Keratinocyte (primary cell): Measurements from ENCODE around the gene SUN2. TPM values are rescaled to one million over a fixed set of nuclear protein-coding genes. Genes with fewer than 3 reads are reported as not detected.

Experiments used
- DNase-seq: peaks from one replicate; pipeline ENCODE4 v3.0.0-alpha.2; 2011; ENCODE audit warnings: low read depth, missing footprints, low spot score
- FAIRE-seq: peaks from 2 replicates; lab custom pipeline; 2011; peaks lifted over from hg19 to GRCh38; lab: Jason Lieb, UNC
- H2AFZ ChIP-seq: 2 replicates; pipeline ENCODE4 v1.6.0; 2012; ENCODE audit warnings: low read length, control low read depth, inconsistent platforms; ENCODE audit not compliant: control insufficient read depth
- H3K27ac ChIP-seq: 2 replicates; pipeline ENCODE4 v1.5.1; 2011; ENCODE audit warnings: low read length; ENCODE audit not compliant: control insufficient read depth, insufficient read depth
- H3K27me3 ChIP-seq: 3 replicates; pipeline ENCODE4 v1.6.0; 2011; ENCODE audit warnings: low read length; ENCODE audit not compliant: control insufficient read depth, insufficient read depth; ENCODE audit errors: extremely low read depth
- H3K36me3 ChIP-seq, 2 experiments: 2 replicates in 1 of 2; 3 replicates in 1 of 2; pipeline ENCODE4 v1.5.1; 2011; ENCODE audit warnings: low read length in 2 of 2, mild to moderate bottlenecking in 1 of 2; ENCODE audit not compliant: control insufficient read depth in 2 of 2, insufficient read depth in 2 of 2; ENCODE audit errors: extremely low read depth in 1 of 2
- H3K4me1 ChIP-seq: 3 replicates; pipeline ENCODE4 v1.5.1; 2011; ENCODE audit warnings: low read length; ENCODE audit not compliant: control insufficient read depth, insufficient read depth; ENCODE audit errors: extremely low read depth
- H3K4me2 ChIP-seq: 3 replicates; pipeline ENCODE4 v1.6.0; 2011; ENCODE audit warnings: low read depth, low read length; ENCODE audit not compliant: control insufficient read depth, insufficient read depth; ENCODE audit errors: extremely low read depth
- H3K4me3 ChIP-seq, 3 experiments: fragments of 200-600 bp in 1 of 3; sonication (generic) in 1 of 3; 2 replicates in 2 of 3; 3 replicates in 1 of 3; pipeline ENCODE4 v1.5.1; 2011 to 2016; ENCODE audit warnings: low read length in 3 of 3, mild to moderate bottlenecking in 3 of 3, control low read depth in 2 of 3, inconsistent platforms in 1 of 3, low read depth in 1 of 3, mixed read lengths in 1 of 3, mixed run types in 1 of 3, moderate library complexity in 1 of 3; ENCODE audit not compliant: control insufficient read depth in 2 of 3, insufficient read depth in 2 of 3; ENCODE audit errors: extremely low read depth in 1 of 3
- H3K79me2 ChIP-seq: 2 replicates; pipeline ENCODE4 v1.6.0; 2012; ENCODE audit warnings: low read length; ENCODE audit not compliant: control insufficient read depth, insufficient read depth
- H3K9ac ChIP-seq: 3 replicates; pipeline ENCODE4 v1.6.0; 2011; ENCODE audit warnings: low read length; ENCODE audit not compliant: control insufficient read depth, insufficient read depth; ENCODE audit errors: extremely low read depth
- H3K9me1 ChIP-seq: 3 replicates; pipeline ENCODE4 v1.6.0; 2011; ENCODE audit warnings: low read length; ENCODE audit not compliant: control insufficient read depth, insufficient read depth; ENCODE audit errors: extremely low read depth
- H3K9me3 ChIP-seq: 2 replicates; pipeline ENCODE4 v1.5.1; 2012; ENCODE audit warnings: low read depth, low read length; ENCODE audit not compliant: control insufficient read depth
- H4K20me1 ChIP-seq: 3 replicates; pipeline ENCODE4 v1.6.0; 2011; ENCODE audit warnings: low read length; ENCODE audit not compliant: control insufficient read depth, insufficient read depth; ENCODE audit errors: extremely low read depth
- EZH2 ChIP-seq: IDR thresholded peaks from one replicate; pipeline ENCODE4 v1.6.1; 2012; ENCODE audit warnings: inconsistent platforms, mild to moderate bottlenecking, low read length, moderate library complexity
- dilution Hi-C: fragments of 300-500 bp; cut with MboI; formaldehyde crosslinking; loops from one replicate; pipeline ENCODE4 v1.7.0; 2020; ENCODE audit warnings: low sequenced_read_pairs; ENCODE audit not compliant: extremely low pct_ligation_motif_present
- polyA plus RNA-seq, 5 experiments: library from polyadenylated mRNA; depleted of rRNA in 3 of 5; stranded (reverse) in 3 of 5; stranded (forward) in 1 of 5; unstranded in 1 of 5; fragments of >200 nt; gene quantifications; 1 replicate in 1 of 5; 2 replicates in 3 of 5; 3 replicates in 1 of 5; pipeline versions ENCODE4 v1.2.1 to v1.2.3, GENCODE V29; 2011 to 2012; ENCODE audit warnings: missing spikeins in 2 of 5, low read depth in 1 of 5, low replicate concordance in 1 of 5
- TF ChIP-seq, protein P1 (sequence below), 3 experiments: IDR thresholded peaks in 1 of 3; conservative IDR thresholded peaks in 1 of 3; optimal IDR thresholded peaks in 1 of 3; 2 replicates in 2 of 3; 3 replicates in 1 of 3; pipeline versions ENCODE3 to v1.5.1; 2011; ENCODE audit warnings: low read length in 3 of 3, mild to moderate bottlenecking in 3 of 3, moderate library complexity in 2 of 3, control low read depth in 1 of 3, inconsistent platforms in 1 of 3; ENCODE audit not compliant: insufficient read depth in 2 of 3; ENCODE audit errors: extremely low read depth in 1 of 3

The SUN2 gene
- polyA plus RNA-seq, 1 donor (not counting 4 experiments of a cell fraction or from before 2014, with no cell fraction given) = 15.9 TPM

DNA sequence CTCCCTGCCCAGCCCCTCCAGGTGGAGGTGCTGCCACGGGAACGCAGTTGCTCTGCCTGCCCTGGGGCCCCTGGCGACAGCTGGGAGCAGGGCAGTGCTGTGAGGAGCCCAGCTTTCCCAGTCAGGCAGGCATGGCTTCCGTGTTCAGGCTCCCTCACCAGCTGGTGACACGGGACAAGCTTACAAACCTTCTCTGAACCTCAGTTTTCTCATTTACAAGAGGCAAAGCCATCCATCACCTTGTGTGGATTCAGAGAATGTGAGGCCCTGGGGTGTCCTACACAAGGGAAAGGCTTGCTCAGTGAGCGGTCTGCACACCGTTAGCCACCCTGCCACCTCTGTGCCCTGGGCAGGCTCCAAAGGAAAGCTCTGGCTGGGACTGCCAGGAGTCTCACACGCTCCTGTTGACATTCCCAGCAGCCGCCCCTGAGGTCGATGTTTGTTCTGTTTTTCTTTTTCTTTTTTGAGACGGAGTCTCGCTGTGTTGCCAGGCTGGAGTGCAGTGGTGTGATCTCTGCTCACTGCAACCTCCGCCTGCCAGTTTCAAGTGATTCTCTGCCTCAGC lies 23.5 kb downstream of the SUN2 start:
- H3K4me3 ChIP-seq = no peak overlapping the region
- FAIRE-seq = no peak
- TF ChIP-seq, protein P1, sequence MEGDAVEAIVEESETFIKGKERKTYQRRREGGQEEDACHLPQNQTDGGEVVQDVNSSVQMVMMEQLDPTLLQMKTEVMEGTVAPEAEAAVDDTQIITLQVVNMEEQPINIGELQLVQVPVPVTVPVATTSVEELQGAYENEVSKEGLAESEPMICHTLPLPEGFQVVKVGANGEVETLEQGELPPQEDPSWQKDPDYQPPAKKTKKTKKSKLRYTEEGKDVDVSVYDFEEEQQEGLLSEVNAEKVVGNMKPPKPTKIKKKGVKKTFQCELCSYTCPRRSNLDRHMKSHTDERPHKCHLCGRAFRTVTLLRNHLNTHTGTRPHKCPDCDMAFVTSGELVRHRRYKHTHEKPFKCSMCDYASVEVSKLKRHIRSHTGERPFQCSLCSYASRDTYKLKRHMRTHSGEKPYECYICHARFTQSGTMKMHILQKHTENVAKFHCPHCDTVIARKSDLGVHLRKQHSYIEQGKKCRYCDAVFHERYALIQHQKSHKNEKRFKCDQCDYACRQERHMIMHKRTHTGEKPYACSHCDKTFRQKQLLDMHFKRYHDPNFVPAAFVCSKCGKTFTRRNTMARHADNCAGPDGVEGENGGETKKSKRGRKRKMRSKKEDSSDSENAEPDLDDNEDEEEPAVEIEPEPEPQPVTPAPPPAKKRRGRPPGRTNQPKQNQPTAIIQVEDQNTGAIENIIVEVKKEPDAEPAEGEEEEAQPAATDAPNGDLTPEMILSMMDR (optimal IDR thresholded peaks at IDR 0.05 in 1 of 3, IDR thresholded peaks at IDR 0.05 in 1 of 3, conservative IDR thresholded peaks at IDR 0.05 in 1 of 3; ENCODE audit: extremely low read depth in 1 of 3, insufficient read depth in 2 of 3, low read length in 3 of 3) = no peak
- TF ChIP-seq EZH2 = no peak
- H3K27ac ChIP-seq = no peak overlapping the region
- no peak for DNase-seq
- H3K9ac ChIP-seq = no peak overlapping the region
- H2AFZ ChIP-seq = no peak overlapping the region
- H4K20me1 ChIP-seq = peaks cover 2% of the 10 kb centered on the region
- no peaks in the 10 kb centered on the region for H3K9me1 ChIP-seq
- dilution Hi-C loops = no loop called here
- no peaks in the 10 kb centered on the region for H3K9me3 ChIP-seq
- H3K79me2 ChIP-seq = no peaks in the 10 kb centered on the region
- no peak overlapping the region for H3K4me2 ChIP-seq
- no peaks in the 10 kb centered on the region for H3K27me3 ChIP-seq
- peaks cover 43 to 47% of the 10 kb centered on the region in 2 experiments for H3K36me3 ChIP-seq
- H3K4me1 ChIP-seq = peaks cover 14% of the 10 kb centered on the region

DNA sequence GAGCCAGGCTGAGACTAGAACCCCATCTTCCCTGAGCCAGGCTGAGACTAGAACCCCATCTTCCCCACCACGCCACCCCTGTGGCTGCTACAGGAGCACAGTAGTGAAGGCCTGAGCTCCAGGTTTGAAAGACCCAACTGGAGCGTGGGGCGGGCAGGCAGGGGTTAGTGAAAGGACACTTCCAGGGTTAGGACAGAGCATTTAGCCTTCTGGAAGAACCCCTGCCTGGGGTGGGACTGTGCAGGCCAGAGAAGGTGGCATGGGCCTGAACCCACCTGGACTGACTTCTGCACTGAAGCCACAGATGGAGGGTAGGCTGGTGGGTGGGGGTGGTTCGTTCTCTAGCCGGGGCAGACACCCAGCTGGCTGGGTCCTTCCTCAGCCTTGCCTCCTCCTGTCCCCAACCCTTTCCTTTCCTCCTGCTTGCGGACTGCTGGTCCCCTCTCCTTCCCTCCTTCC lies 24.1 kb downstream of the SUN2 start:
- H3K4me1 ChIP-seq = peaks cover 9% of the 10 kb centered on the region
- H3K9me1 ChIP-seq = no peaks in the 10 kb centered on the region
- DNase-seq (no peak), FAIRE-seq (no peak)
- H2AFZ ChIP-seq = no peak overlapping the region
- H3K9ac ChIP-seq = no peak overlapping the region
- H4K20me1 ChIP-seq = peaks cover 2% of the 10 kb centered on the region
- no peaks in the 10 kb centered on the region for H3K27me3 ChIP-seq
- H3K4me3 ChIP-seq = no peak overlapping the region
- H3K36me3 ChIP-seq = peaks cover 46 to 48% of the 10 kb centered on the region in 2 experiments
- H3K9me3 ChIP-seq = no peaks in the 10 kb centered on the region
- TF ChIP-seq EZH2 = no peak
- TF ChIP-seq, protein P1 (optimal IDR thresholded peaks at IDR 0.05 in 1 of 3, IDR thresholded peaks at IDR 0.05 in 1 of 3, conservative IDR thresholded peaks at IDR 0.05 in 1 of 3; ENCODE audit: extremely low read depth in 1 of 3, insufficient read depth in 2 of 3, low read length in 3 of 3) = no peak
- dilution Hi-C loops = no loop called here
- no peak overlapping the region for H3K27ac ChIP-seq
- no peak overlapping the region for H3K4me2 ChIP-seq
- no peaks in the 10 kb centered on the region for H3K79me2 ChIP-seq
